GM12878 (cell line): ENCODE data around the gene FBXO7. TPM values are rescaled to one million over a fixed set of nuclear protein-coding genes. Genes with fewer than 3 reads are reported as not detected.

Experiments used
- ATAC-seq: fragments of 200-7000 bp; cut with Tn5 transposase; 3 replicates; pipeline ENCODE4 v1.9.1; 2020; ENCODE audit warnings: mild to moderate bottlenecking, moderate library complexity
- BruUV-seq: library from RNA; stranded (reverse); fragments of 400-500 nt; replicated peaks from 2 replicates; lab custom pipeline; 2021; lab: Mats Ljungman, UMichigan
- CTCF ChIA-PET: fragments of 300-600 bp; sonication (Branson Sonifier 250); formaldehyde crosslinking; extraction: SDS; loops from one replicate; lab custom pipeline; 2021; ENCODE audit warnings: inconsistent platforms; lab: Yijun Ruan, JAX
- POLR2A ChIA-PET: fragments of 350-600 bp; formaldehyde crosslinking; extraction: SDS; loops from one replicate; lab custom pipeline; 2021; ENCODE audit warnings: inconsistent platforms; lab: Charles Lee
- RAD21 ChIA-PET: fragments of 300-600 bp; sonication (Branson Sonifier 250); formaldehyde crosslinking; loops from one replicate; lab custom pipeline; 2023; ENCODE audit warnings: antibody characterized with exemption; ENCODE audit not compliant: unreplicated experiment; lab: Charles Lee
- SMC1A ChIA-PET: fragments of 300-600 bp; sonication (Branson Sonifier 250); formaldehyde crosslinking; loops from one replicate; lab custom pipeline; 2023; ENCODE audit not compliant: unreplicated experiment, uncharacterized antibody; lab: Charles Lee
- DNase-seq: peaks from one replicate; pipeline ENCODE4 v3.0.0-alpha.2; 2011; ENCODE audit warnings: low read depth, low spot score
- FAIRE-seq: peaks from 3 replicates; lab custom pipeline; 2011; peaks lifted over from hg19 to GRCh38; lab: Jason Lieb, UNC
- H2AFZ ChIP-seq: 2 replicates; pipeline ENCODE4 v1.6.0; 2011; ENCODE audit warnings: low read depth, low read length, control low read depth; ENCODE audit not compliant: control insufficient read depth
- H3K27ac ChIP-seq: 2 replicates; pipeline ENCODE4 v1.5.1; 2011; ENCODE audit warnings: control low read depth; ENCODE audit not compliant: control insufficient read depth, insufficient read depth
- H3K27me3 ChIP-seq, 2 experiments: replicated peaks in 1 of 2; 2 replicates each; pipeline versions ENCODE4 v1.6.0 to v1.6.1; 2011; ENCODE audit warnings: low read length in 1 of 2; ENCODE audit not compliant: control insufficient read depth in 2 of 2, insufficient read depth in 2 of 2
- H3K36me3 ChIP-seq, 2 experiments: 2 replicates each; pipeline ENCODE4 v1.5.1; 2011; ENCODE audit warnings: low read length in 1 of 2; ENCODE audit not compliant: control insufficient read depth in 2 of 2, insufficient read depth in 2 of 2
- H3K4me1 ChIP-seq: 2 replicates; pipeline ENCODE4 v1.6.1; 2011; ENCODE audit warnings: mild to moderate bottlenecking, low read length, moderate library complexity, mixed read lengths; ENCODE audit not compliant: control insufficient read depth, insufficient read depth
- H3K4me2 ChIP-seq: 2 replicates; pipeline ENCODE4 v1.6.0; 2011; ENCODE audit warnings: control low read depth; ENCODE audit not compliant: control insufficient read depth, insufficient read depth
- H3K4me3 ChIP-seq: fragments of 200-600 bp; sonication (generic); 2 replicates; pipeline ENCODE4 v1.5.1; 2016
- H3K79me2 ChIP-seq: 2 replicates; pipeline ENCODE4 v1.6.0; 2011; ENCODE audit warnings: low read length; ENCODE audit not compliant: control insufficient read depth, insufficient read depth
- H3K9ac ChIP-seq: 2 replicates; pipeline ENCODE4 v1.8.0; 2011; ENCODE audit warnings: low read length, control low read depth, mixed read lengths; ENCODE audit not compliant: control insufficient read depth, insufficient read depth
- H3K9me3 ChIP-seq: replicated peaks from 3 replicates; pipeline ENCODE4 v1.5.1; 2011; ENCODE audit warnings: mild to moderate bottlenecking, low read length; ENCODE audit not compliant: control insufficient read depth, insufficient read depth
- H4K20me1 ChIP-seq: 2 replicates; pipeline ENCODE4 v1.6.0; 2011; ENCODE audit not compliant: control insufficient read depth, insufficient read depth
- CHD2 ChIP-seq: IDR thresholded peaks from 2 replicates; pipeline ENCODE4 v1.6.1; 2011; ENCODE audit warnings: low read depth, low read length, improper control_type of control experiment, borderline replicate concordance
- EZH2 ChIP-seq: IDR thresholded peaks from 2 replicates; pipeline ENCODE4 v1.6.1; 2012; ENCODE audit warnings: low read depth, mild to moderate bottlenecking, control low read depth, inconsistent platforms, low read length, borderline replicate concordance; ENCODE audit not compliant: control insufficient read depth
- GABPA ChIP-seq: IDR thresholded peaks from 2 replicates; pipeline ENCODE4 v1.6.1; 2014; ENCODE audit warnings: antibody characterized with exemption, low read depth, mild to moderate bottlenecking, inconsistent platforms
- NR2C1 ChIP-seq: fragments of 450-650 bp; IDR thresholded peaks from 2 replicates; pipeline ENCODE4 v1.6.1; 2017; ENCODE audit warnings: antibody characterized with exemption, mild to moderate bottlenecking, moderate library complexity
- PAX8 ChIP-seq: fragments of 450-650 bp; IDR thresholded peaks from 2 replicates; pipeline ENCODE4 v1.6.1; 2017; ENCODE audit warnings: mild to moderate bottlenecking, moderate library complexity
- TARDBP ChIP-seq: IDR thresholded peaks from 2 replicates; pipeline ENCODE4 v1.6.1; 2016; ENCODE audit warnings: borderline replicate concordance
- TCF12 ChIP-seq: IDR thresholded peaks from 2 replicates; pipeline ENCODE4 v1.6.1; 2011; ENCODE audit warnings: low read depth, mild to moderate bottlenecking, low read length
- YY1 ChIP-seq: IDR thresholded peaks from 2 replicates; pipeline ENCODE4 v1.6.1; 2011; ENCODE audit warnings: low read depth, mild to moderate bottlenecking, low read length
- ZNF207 ChIP-seq: fragments of 450-650 bp; IDR thresholded peaks from 2 replicates; pipeline ENCODE4 v1.6.1; 2014; ENCODE audit warnings: antibody characterized with exemption, mild to moderate bottlenecking, borderline replicate concordance
- WGBS: methylation state at CpG from one replicate; pipeline ENCODE4 v1.1.6; 2016; ENCODE audit warnings: low lambda C conversion rate; ENCODE audit not compliant: insufficient replicate concordance, insufficient coverage; ENCODE audit errors: missing lambda C conversion rate; 5-methylcytosine and 5-hydroxymethylcytosine counted together
- in situ Hi-C: fragments of 300-500 bp; cut with MboI; formaldehyde crosslinking; loops from 9 replicates; pipeline ENCODE4 v1.14.3; 2018; ENCODE audit warnings: mixed read lengths
- intact Hi-C: fragments of 100-400 bp; cut with micrococcal nuclease; formaldehyde crosslinking; loops from one replicate; pipeline ENCODE4 v1.14.2; 2022; ENCODE audit not compliant: unreplicated experiment
- polyA plus RNA-seq, 11 experiments: library from polyadenylated mRNA; depleted of rRNA in 4 of 11; unstranded in 6 of 11; stranded (reverse) in 5 of 11; fragments of >200 nt; fragmentation: Nextera tagmentation in 4 of 11; fragmentation: Illumina TruSeq in 1 of 11; extraction: Ambion mirVana in 4 of 11; extraction: Trizol in 1 of 11; gene quantifications; 1 replicate in 1 of 11; 2 replicates in 10 of 11; pipeline versions ENCODE4 v1.2.1 to v1.2.3, GENCODE V29; 2011 to 2016; ENCODE audit warnings: inconsistent platforms in 2 of 11, missing spikeins in 2 of 11, low read depth in 1 of 11
- total RNA-seq, 4 experiments: library from RNA; depleted of rRNA in 3 of 4; stranded (reverse); fragments of >200 nt in 3 of 4; fragmentation: Illumina TruSeq in 1 of 4; extraction: Trizol in 1 of 4; gene quantifications; 2 replicates each; pipeline versions ENCODE4 v1.2.1 to v1.2.3, GENCODE V29; 2013 to 2021
- TF ChIP-seq, protein P1 (sequence below): IDR thresholded peaks from 2 replicates; pipeline ENCODE4 v1.6.1; 2011; ENCODE audit warnings: borderline replicate concordance, low read depth, mild to moderate bottlenecking, moderate library complexity, mixed read lengths, low read length; ENCODE audit not compliant: insufficient read depth; ENCODE audit errors: extremely low read length
- TF ChIP-seq, protein P2 (sequence below): fragments of 450-650 bp; IDR thresholded peaks from 2 replicates; pipeline ENCODE4 v1.6.1; 2016; ENCODE audit warnings: mild to moderate bottlenecking
- TF ChIP-seq, protein P3 (sequence below): fragments of 450-650 bp; conservative IDR thresholded peaks from 2 replicates; pipeline ENCODE4 v1.6.1; 2017; ENCODE audit warnings: mild to moderate bottlenecking, moderate library complexity
- TF ChIP-seq, protein P4 (sequence below): fragments of 450-650 bp; formaldehyde crosslinking; IDR thresholded peaks from 2 replicates; pipeline ENCODE4 v1.5.0; 2022; ENCODE audit warnings: mild to moderate bottlenecking, missing genetic modification characterization

The FBXO7 gene
- total and polyA plus RNA-seq, 10 of the 15 experiments (the other 5 are each of a cell fraction or from before 2014, with no cell fraction given), result 37.3 to 192 (median 110) TPM

DNA sequence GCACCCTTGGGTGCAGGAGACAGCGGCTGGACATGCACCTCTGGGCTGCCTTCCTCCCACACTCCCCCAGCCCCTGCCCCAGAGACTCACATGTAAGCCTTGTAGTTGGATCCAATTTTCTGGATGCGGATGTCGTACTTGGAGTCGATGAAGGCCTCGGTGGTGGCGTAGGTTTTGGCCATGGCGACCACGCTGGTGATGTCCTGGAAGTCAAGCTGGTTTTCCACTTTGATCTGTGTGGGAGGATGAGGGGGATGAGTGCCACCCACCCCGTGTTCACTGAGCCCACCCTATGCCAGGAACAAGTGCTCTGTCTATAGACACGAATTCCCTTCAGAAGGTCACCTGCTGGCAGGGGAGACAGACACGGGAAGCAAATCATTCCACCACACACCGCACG, 66.9 kb downstream of the FBXO7 start:
- TF ChIP-seq ZNF207, result no peak
- TF ChIP-seq, protein P1, sequence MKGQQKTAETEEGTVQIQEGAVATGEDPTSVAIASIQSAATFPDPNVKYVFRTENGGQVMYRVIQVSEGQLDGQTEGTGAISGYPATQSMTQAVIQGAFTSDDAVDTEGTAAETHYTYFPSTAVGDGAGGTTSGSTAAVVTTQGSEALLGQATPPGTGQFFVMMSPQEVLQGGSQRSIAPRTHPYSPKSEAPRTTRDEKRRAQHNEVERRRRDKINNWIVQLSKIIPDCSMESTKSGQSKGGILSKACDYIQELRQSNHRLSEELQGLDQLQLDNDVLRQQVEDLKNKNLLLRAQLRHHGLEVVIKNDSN, result no peak
- TF ChIP-seq YY1, result no peak
- no peak for TF ChIP-seq NR2C1
- no peak for TF ChIP-seq TARDBP
- no peak for TF ChIP-seq TCF12
- TF ChIP-seq EZH2, result no peak
- TF ChIP-seq PAX8, result no peak
- TF ChIP-seq, protein P2, sequence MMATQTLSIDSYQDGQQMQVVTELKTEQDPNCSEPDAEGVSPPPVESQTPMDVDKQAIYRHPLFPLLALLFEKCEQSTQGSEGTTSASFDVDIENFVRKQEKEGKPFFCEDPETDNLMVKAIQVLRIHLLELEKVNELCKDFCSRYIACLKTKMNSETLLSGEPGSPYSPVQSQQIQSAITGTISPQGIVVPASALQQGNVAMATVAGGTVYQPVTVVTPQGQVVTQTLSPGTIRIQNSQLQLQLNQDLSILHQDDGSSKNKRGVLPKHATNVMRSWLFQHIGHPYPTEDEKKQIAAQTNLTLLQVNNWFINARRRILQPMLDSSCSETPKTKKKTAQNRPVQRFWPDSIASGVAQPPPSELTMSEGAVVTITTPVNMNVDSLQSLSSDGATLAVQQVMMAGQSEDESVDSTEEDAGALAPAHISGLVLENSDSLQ, result no peak
- TF ChIP-seq, protein P3, sequence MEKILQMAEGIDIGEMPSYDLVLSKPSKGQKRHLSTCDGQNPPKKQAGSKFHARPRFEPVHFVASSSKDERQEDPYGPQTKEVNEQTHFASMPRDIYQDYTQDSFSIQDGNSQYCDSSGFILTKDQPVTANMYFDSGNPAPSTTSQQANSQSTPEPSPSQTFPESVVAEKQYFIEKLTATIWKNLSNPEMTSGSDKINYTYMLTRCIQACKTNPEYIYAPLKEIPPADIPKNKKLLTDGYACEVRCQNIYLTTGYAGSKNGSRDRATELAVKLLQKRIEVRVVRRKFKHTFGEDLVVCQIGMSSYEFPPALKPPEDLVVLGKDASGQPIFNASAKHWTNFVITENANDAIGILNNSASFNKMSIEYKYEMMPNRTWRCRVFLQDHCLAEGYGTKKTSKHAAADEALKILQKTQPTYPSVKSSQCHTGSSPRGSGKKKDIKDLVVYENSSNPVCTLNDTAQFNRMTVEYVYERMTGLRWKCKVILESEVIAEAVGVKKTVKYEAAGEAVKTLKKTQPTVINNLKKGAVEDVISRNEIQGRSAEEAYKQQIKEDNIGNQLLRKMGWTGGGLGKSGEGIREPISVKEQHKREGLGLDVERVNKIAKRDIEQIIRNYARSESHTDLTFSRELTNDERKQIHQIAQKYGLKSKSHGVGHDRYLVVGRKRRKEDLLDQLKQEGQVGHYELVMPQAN, result no peak
- no peak for TF ChIP-seq CHD2
- TF ChIP-seq GABPA, result no peak
- TF ChIP-seq, protein P4, sequence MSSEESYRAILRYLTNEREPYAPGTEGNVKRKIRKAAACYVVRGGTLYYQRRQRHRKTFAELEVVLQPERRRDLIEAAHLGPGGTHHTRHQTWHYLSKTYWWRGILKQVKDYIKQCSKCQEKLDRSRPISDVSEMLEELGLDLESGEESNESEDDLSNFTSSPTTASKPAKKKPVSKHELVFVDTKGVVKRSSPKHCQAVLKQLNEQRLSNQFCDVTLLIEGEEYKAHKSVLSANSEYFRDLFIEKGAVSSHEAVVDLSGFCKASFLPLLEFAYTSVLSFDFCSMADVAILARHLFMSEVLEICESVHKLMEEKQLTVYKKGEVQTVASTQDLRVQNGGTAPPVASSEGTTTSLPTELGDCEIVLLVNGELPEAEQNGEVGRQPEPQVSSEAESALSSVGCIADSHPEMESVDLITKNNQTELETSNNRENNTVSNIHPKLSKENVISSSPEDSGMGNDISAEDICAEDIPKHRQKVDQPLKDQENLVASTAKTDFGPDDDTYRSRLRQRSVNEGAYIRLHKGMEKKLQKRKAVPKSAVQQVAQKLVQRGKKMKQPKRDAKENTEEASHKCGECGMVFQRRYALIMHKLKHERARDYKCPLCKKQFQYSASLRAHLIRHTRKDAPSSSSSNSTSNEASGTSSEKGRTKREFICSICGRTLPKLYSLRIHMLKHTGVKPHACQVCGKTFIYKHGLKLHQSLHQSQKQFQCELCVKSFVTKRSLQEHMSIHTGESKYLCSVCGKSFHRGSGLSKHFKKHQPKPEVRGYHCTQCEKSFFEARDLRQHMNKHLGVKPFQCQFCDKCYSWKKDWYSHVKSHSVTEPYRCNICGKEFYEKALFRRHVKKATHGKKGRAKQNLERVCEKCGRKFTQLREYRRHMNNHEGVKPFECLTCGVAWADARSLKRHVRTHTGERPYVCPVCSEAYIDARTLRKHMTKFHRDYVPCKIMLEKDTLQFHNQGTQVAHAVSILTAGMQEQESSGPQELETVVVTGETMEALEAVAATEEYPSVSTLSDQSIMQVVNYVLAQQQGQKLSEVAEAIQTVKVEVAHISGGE, result no peak
- Histone ChIP-seq H3K79me2 (no peaks in the 10 kb centered on the region), H3K9me3 (no peaks in the 10 kb centered on the region), H3K4me3 (no peak overlapping the region), H3K4me2 (no peak overlapping the region), H3K27ac (no peak overlapping the region), H4K20me1 (no peaks in the 10 kb centered on the region), H3K4me1 (peaks cover 3% of the 10 kb centered on the region; the same call in 1 of the 2 replicates), H3K9ac (no peak overlapping the region), H3K36me3 (no peaks in the 10 kb centered on the region), H3K27me3 (no peaks in the 10 kb centered on the region; a peak in 1 of 4 replicates), H2AFZ (no peak overlapping the region)
- DNase-seq (no peak), ATAC-seq (no peak), FAIRE-seq (no peak)
- BruUV-seq, result no TSS peak
- CTCF ChIA-PET, result interaction anchor here (1.4 kb wide), 1 partner anchor 256 kb away, joined by 3 read pairs; no protein-coding TSS in a partner anchor
- SMC1A ChIA-PET, result no interaction called here
- WGBS, result 52% methylated on average over 13 of the region's 13 CpGs
- RAD21 ChIA-PET, result no interaction called here
- POLR2A ChIA-PET, result no interaction called here
- intact Hi-C loops (no loop called here), in situ Hi-C loops (no loop called here)
